ENCODE data around the gene CT45A7.
"Not testable (repeated sequence)": the region's sequence is repeated elsewhere in the genome, so short reads cannot be mapped to it uniquely, and the experiment has no call there.

The CT45A7 gene, protein sequence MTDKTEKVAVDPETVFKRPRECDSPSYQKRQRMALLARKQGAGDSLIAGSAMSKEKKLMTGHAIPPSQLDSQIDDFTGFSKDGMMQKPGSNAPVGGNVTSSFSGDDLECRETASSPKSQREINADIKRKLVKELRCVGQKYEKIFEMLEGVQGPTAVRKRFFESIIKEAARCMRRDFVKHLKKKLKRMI

GRCh38 chrX:135837180-135837579, at the start of gene CT45A7:
CT45A7 (minus strand) TSS chrX:135837280; CDS start chrX:135833533, 3,747 bp downstream.
- not testable (repeated sequence) for DNase-seq

DNA sequence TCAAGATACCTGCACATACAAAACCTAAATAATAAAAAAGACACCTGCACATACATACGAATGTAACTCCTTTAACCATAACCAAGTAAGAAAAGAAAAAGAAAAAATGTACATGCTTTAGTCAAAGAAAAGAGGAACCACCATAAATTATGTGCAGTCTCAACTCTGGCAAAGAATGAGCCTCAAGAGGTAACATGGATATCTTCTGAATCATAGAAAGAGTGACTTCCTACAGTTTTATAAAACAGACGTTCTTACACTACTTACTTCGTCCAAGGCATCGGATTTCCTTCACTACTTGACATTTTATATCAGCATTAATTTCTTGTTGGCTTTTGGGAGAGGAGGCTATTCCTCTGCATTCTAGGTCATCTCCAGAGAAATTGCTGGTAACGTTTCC, 45.7 kb upstream of the CT45A7 start:
- not testable (repeated sequence) for DNase-seq

DNA sequence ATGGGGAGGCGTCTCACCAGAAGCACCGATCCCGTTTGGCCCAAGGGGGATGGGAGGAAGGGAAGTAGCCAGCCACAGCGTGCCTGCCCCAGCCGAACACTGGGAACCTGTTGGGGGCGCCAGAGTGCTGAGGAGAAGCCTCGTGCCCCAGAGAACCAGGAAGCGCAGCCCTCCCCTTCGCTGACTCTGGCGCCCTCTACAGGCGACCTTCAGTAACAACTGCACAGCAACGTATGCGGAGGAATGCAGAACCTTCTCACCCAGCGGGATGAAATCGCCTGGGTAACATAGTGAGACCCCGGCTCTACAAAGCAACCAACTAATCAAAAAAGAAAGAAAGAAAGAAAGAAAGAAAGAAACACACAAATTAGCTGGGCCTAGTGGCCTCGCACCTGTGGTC, 34.6 kb upstream of the CT45A7 start, which contains the start of gene CT45A9:
CT45A9 (minus strand) TSS at position 101 of the 400 bp plus-strand sequence. CDS start 3,751 bp downstream, outside the sequence.
- not testable (repeated sequence) for DNase-seq

DNA sequence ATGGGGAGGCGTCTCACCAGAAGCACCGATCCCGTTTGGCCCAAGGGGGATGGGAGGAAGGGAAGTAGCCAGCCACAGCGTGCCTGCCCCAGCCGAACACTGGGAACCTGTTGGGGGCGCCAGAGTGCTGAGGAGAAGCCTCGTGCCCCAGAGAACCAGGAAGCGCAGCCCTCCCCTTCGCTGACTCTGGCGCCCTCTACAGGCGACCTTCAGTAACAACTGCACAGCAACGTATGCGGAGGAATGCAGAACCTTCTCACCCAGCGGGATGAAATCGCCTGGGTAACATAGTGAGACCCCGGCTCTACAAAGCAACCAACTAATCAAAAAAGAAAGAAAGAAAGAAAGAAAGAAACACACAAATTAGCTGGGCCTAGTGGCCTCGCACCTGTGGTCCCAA, 17.4 kb upstream of the CT45A7 start, which contains the start of gene CT45A8:
CT45A8 (minus strand) TSS at position 101 of the 400 bp plus-strand sequence. CDS start 3,755 bp downstream, outside the sequence.
- not testable (repeated sequence) for DNase-seq

GRCh38 chrX:135819912-135820311, 17.2 kb downstream of the CT45A7 start, which contains the start of gene CT45A2:
CT45A2 (minus strand) TSS chrX:135820012; CDS start chrX:135816265, 3,747 bp downstream.
- DNase-seq: not testable (repeated sequence)

DNA sequence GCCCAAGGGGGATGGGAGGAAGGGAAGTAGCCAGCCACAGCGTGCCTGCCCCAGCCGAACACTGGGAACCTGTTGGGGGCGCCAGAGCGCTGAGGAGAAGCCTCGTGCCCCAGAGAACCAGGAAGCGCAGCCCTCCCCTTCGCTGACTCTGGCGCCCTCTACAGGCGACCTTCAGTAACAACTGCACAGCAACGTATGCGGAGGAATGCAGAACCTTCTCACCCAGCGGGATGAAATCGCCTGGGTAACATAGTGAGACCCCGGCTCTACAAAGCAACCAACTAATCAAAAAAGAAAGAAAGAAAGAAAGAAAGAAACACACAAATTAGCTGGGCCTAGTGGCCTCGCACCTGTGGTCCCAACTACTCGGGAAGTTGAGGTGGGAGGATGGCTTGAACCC, 34.4 kb downstream of the CT45A7 start, which contains the start of gene CT45A6:
CT45A6 (minus strand) TSS at position 101 of the 400 bp plus-strand sequence. CDS start 3,794 bp downstream, outside the sequence.
- not testable (repeated sequence) for DNase-seq

DNA sequence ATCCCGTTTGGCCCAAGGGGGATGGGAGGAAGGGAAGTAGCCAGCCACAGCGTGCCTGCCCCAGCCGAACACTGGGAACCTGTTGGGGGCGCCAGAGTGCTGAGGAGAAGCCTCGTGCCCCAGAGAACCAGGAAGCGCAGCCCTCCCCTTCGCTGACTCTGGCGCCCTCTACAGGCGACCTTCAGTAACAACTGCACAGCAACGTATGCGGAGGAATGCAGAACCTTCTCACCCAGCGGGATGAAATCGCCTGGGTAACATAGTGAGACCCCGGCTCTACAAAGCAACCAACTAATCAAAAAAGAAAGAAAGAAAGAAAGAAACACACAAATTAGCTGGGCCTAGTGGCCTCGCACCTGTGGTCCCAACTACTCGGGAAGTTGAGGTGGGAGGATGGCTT, 51.7 kb downstream of the CT45A7 start, which contains the start of gene CT45A5:
CT45A5 (minus strand) TSS at position 101 of the 400 bp plus-strand sequence. CDS start 3,774 bp downstream, outside the sequence.
- DNase-seq: not testable (repeated sequence)
